ENCODE results near the gene RAPGEF4. TPM values are rescaled to one million over a fixed set of nuclear protein-coding genes. Genes with fewer than 3 reads are reported as not detected.

RAPGEF4 gene
- total RNA-seq, 4 donors from 2014 or later: 1.4 to 5.5 (median 1.8) TPM

DNA sequence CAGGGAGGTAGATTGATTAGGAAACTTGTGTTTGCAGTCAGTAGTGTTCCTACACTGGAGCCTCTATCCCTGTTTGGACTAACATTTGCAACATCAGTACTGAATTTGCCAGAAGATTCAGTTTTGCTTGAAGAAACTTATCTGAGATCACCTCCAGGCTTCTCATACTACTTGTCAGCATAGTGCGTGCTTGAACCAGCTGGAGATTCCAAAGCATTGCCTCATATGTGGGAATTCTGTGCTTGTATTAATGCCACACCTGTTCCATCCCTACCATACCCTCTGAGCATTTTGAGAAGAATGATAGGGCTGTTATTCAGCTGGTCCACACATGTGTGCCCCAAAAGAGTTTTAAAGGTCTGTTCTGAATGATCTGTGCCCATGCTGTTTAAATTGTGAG is 148.7 kb downstream of the RAPGEF4 start:
- no peak overlapping the region for H3K4me3 ChIP-seq
- peaks cover 0 to 4% of the 10 kb centered on the region in 2 donors for H3K4me1 ChIP-seq
- in situ Hi-C loops (cut with MboI; ENCODE audit: low sequenced_read_pairs in 4 of 4): no loop called here
- intact Hi-C loops (cut with DNase I; ENCODE audit: low total_unique reads): no loop called here
- DNase-seq: no peak
- no peaks in the 10 kb centered on the region for H3K36me3 ChIP-seq
- no peak for ATAC-seq
- H3K9me3 ChIP-seq: no peaks in the 10 kb centered on the region
- H3K27ac ChIP-seq: no peak overlapping the region
- TF ChIP-seq POLR2A (IDR thresholded peaks at IDR 0.05): no peak
- TF ChIP-seq, protein P1, sequence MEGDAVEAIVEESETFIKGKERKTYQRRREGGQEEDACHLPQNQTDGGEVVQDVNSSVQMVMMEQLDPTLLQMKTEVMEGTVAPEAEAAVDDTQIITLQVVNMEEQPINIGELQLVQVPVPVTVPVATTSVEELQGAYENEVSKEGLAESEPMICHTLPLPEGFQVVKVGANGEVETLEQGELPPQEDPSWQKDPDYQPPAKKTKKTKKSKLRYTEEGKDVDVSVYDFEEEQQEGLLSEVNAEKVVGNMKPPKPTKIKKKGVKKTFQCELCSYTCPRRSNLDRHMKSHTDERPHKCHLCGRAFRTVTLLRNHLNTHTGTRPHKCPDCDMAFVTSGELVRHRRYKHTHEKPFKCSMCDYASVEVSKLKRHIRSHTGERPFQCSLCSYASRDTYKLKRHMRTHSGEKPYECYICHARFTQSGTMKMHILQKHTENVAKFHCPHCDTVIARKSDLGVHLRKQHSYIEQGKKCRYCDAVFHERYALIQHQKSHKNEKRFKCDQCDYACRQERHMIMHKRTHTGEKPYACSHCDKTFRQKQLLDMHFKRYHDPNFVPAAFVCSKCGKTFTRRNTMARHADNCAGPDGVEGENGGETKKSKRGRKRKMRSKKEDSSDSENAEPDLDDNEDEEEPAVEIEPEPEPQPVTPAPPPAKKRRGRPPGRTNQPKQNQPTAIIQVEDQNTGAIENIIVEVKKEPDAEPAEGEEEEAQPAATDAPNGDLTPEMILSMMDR (IDR thresholded peaks at IDR 0.05 in 4 of 5, conservative IDR thresholded peaks at IDR 0.05 in 1 of 5): no peak
- H3K27me3 ChIP-seq: no peaks in the 10 kb centered on the region

DNA sequence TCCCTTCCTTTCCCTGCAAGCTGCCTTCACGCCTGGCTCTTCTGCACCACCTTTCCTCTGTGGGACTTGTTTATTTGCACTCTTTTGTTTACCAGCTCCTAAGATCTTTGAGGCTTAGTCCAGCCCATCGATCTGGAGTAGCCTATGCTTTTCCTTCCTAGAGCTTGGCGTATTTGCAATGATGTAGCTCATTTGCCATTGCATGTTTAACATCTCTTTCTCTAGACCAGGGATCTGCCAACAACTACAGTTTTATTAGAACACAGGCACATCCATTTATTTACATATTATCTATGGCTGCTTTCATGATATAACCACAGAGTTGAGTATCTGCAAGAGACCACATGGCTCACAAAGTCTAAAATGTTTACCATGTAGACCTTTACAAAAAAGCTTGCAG is 150.4 kb downstream of the RAPGEF4 start:
- no peak overlapping the region for H3K4me3 ChIP-seq
- TF ChIP-seq, protein P1 (IDR thresholded peaks at IDR 0.05 in 4 of 5, conservative IDR thresholded peaks at IDR 0.05 in 1 of 5): no peak
- no peak for TF ChIP-seq POLR2A (IDR thresholded peaks at IDR 0.05)

GRCh38 chr2:172887280-172887679 is 151.6 kb downstream of the RAPGEF4 start:
- intact Hi-C loops (cut with DNase I; ENCODE audit: low total_unique reads) (no loop called here), in situ Hi-C loops (cut with MboI; ENCODE audit: low sequenced_read_pairs in 4 of 4) (no loop called here)
- no peaks in the 10 kb centered on the region for H3K36me3 ChIP-seq
- no peak for TF ChIP-seq POLR2A (IDR thresholded peaks at IDR 0.05)
- TF ChIP-seq, protein P1 (IDR thresholded peaks at IDR 0.05 in 4 of 5, conservative IDR thresholded peaks at IDR 0.05 in 1 of 5): no peak
- H3K27me3 ChIP-seq: no peaks in the 10 kb centered on the region
- H3K27ac ChIP-seq: no peak overlapping the region
- no peaks in the 10 kb centered on the region for H3K9me3 ChIP-seq
- DNase-seq (no peak), ATAC-seq (no peak)
- no peak overlapping the region for H3K4me3 ChIP-seq
- peaks cover 3 to 13% of the 10 kb centered on the region in 2 donors for H3K4me1 ChIP-seq

More for the DNA sequence above, 150.4 kb downstream of the RAPGEF4 start:
- Histone ChIP-seq H3K4me1 (peaks cover 3 to 13% of the 10 kb centered on the region in 2 donors), H3K9me3 (no peaks in the 10 kb centered on the region), H3K27me3 (no peaks in the 10 kb centered on the region), H3K36me3 (no peaks in the 10 kb centered on the region), H3K27ac (no peak overlapping the region)
- intact Hi-C loops (cut with DNase I; ENCODE audit: low total_unique reads): no loop called here
- in situ Hi-C loops (cut with MboI; ENCODE audit: low sequenced_read_pairs in 4 of 4): no loop called here
- no peak for DNase-seq
- no peak for ATAC-seq

DNA sequence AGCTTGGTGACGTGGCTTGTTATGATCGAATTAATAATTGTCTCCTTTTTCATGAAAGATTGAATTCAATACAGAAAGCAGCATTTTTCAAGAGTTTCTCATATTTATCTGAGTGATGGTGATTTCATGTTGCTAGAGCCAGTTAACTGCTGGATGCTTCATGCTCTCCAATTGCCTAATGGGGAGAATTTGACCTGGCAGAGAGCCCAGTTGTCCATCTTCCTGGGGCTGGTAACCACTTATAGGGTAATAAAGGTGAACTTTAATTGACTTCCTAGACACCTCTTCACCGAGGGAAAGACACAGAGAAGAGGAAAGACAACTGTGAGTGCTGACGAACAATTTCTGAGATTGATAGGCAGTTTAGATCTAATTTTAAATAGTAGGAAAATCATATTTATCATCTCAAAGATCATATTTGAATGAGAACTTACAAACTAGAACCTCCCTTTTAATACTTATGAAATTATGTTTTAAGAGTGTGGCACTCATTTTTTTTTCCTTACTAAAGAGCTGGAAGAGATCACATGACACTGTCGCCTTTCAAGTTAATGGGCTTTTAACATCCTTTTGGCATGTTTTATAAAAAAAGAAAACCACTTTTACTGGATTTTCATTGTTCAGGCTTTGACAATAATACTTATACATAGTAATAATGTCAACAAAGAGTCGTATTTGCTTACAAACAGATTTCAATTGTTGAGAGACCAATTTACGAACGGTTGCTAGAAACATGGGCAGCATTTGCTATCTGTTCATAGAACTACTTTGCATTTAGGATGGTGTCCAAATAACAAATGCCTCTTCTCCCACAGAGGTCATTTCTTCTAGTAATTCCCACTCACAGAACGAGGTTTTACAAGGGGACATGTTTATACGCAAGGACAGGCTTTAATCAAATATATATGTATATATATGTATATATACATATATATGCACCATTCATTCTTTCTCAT is 153.3 kb downstream of the RAPGEF4 start:
- Histone ChIP-seq H3K4me1 (peaks cover 3 to 13% of the 10 kb centered on the region in 2 donors), H3K27me3 (no peaks in the 10 kb centered on the region), H3K36me3 (no peaks in the 10 kb centered on the region), H3K4me3 (no peak overlapping the region), H3K27ac (no peak overlapping the region), H3K9me3 (no peaks in the 10 kb centered on the region)
- TF ChIP-seq, protein P1 (IDR thresholded peaks at IDR 0.05 in 4 of 5, conservative IDR thresholded peaks at IDR 0.05 in 1 of 5): no peak
- TF ChIP-seq POLR2A (IDR thresholded peaks at IDR 0.05): no peak
- ATAC-seq (no peak), DNase-seq (no peak)
- in situ Hi-C loops (cut with MboI; ENCODE audit: low sequenced_read_pairs in 4 of 4): no loop called here
- intact Hi-C loops (cut with DNase I; ENCODE audit: low total_unique reads): no loop called here
